Right ventricle myocardium inferior (tissue), 1 donor: ENCODE data around the gene TRIP12. TPM values are rescaled to one million over a fixed set of nuclear protein-coding genes. Genes with fewer than 3 reads are reported as not detected.
A peak's percentile ranks its signal among the peaks of the same experiment; 100 is the strongest.
"Not testable (repeated sequence)": the region's sequence is repeated elsewhere in the genome, so short reads cannot be mapped to it uniquely, and the experiment has no call there.

ENCODE experiments used
- ATAC-seq: fragments of 200-7000 bp; cut with Tn5 transposase; one replicate; pipeline ENCODE4 v1.9.1; 2020; ENCODE audit warnings: mild to moderate bottlenecking, moderate library complexity
- DNase-seq: peaks from one replicate; pipeline ENCODE4 v3.0.0; 2021; ENCODE audit errors: missing footprints
- intact Hi-C: fragments of 100-400 bp; cut with DNase I; formaldehyde crosslinking; loops from one replicate; pipeline ENCODE4 v1.11.0; 2022
- total RNA-seq: library from RNA; stranded (reverse); fragmentation: NEBNext Ultra II Directional; extraction: Animal tissue kit (Norgen Biotek cat#: 25700); gene quantifications from one replicate; pipeline ENCODE4 v1.2.1, GENCODE V29; 2021
- donor health status: DM: no; HTN: yes; CAD: no; lungs with severe emphysema.

TRIP12 gene
- total RNA-seq, 1 donor from 2014 or later: 180 TPM

- no peak for DNase-seq
- intact Hi-C loops: no loop called here
- no peak for ATAC-seq
These were observed 69.9 kb downstream of the TRIP12 start for GRCh38 chr2:229851870-229852269.

GRCh38 chr2:229850355-229851275, 71.2 kb downstream of the TRIP12 start:
- DNase-seq, ATAC-seq, intact Hi-C loops: not testable (repeated sequence)

- no peak for DNase-seq
- intact Hi-C loops: no loop called here
- ATAC-seq: no peak
These were observed 72.7 kb downstream of the TRIP12 start for GRCh38 chr2:229849073-229849472.

GRCh38 chr2:229843613-229844012, 78.2 kb downstream of the TRIP12 start:
- intact Hi-C loops: no loop called here
- DNase-seq (no peak), ATAC-seq (no peak)

GRCh38 chr2:229838729-229839128, 83.1 kb downstream of the TRIP12 start:
- no peak for DNase-seq
- no peak for ATAC-seq
- intact Hi-C loops: no loop called here

- intact Hi-C loops: no loop called here
- no peak for ATAC-seq
- no peak for DNase-seq
These were observed 85.0 kb downstream of the TRIP12 start for GRCh38 chr2:229836847-229837246.

GRCh38 chr2:229835596-229836283, 86.1 kb downstream of the TRIP12 start:
- DNase-seq: no peak
- no peak for ATAC-seq
- intact Hi-C loops: no loop called here

GRCh38 chr2:229834368-229834767, 87.4 kb downstream of the TRIP12 start:
- ATAC-seq, DNase-seq, intact Hi-C loops: not testable (repeated sequence)

GRCh38 chr2:229832510-229832898, 89.3 kb downstream of the TRIP12 start:
- intact Hi-C loops: no loop called here
- ATAC-seq: no peak
- no peak for DNase-seq

GRCh38 chr2:229831805-229832509, 89.9 kb downstream of the TRIP12 start:
- intact Hi-C loops: no loop called here
- DNase-seq (no peak), ATAC-seq (no peak)

- no peak for DNase-seq
- intact Hi-C loops: no loop called here
- ATAC-seq: no peak
These were observed 96.3 kb downstream of the TRIP12 start for GRCh38 chr2:229825476-229825875.

- intact Hi-C loops: no loop called here
- DNase-seq (no peak), ATAC-seq (no peak)
These were observed 100.5 kb downstream of the TRIP12 start for GRCh38 chr2:229821316-229821715.

GRCh38 chr2:229818230-229818629, 103.6 kb downstream of the TRIP12 start:
- intact Hi-C loops: no loop called here
- no peak for ATAC-seq
- no peak for DNase-seq

GRCh38 chr2:229815858-229816257, 106.0 kb downstream of the TRIP12 start:
- no peak for DNase-seq
- intact Hi-C loops: no loop called here
- ATAC-seq: no peak

- ATAC-seq (no peak), DNase-seq (no peak)
- intact Hi-C loops: no loop called here
These were observed 106.5 kb downstream of the TRIP12 start for GRCh38 chr2:229815342-229815741.

- DNase-seq (no peak), ATAC-seq (peak; percentile 34)
- intact Hi-C loops: no loop called here
These were observed 111.0 kb downstream of the TRIP12 start for GRCh38 chr2:229810786-229811185.

GRCh38 chr2:229805559-229805958, 116.2 kb downstream of the TRIP12 start:
- DNase-seq (no peak), ATAC-seq (no peak)
- intact Hi-C loops: no loop called here

- intact Hi-C loops: no loop called here
- DNase-seq: no peak
- ATAC-seq: no peak
These were observed 119.0 kb downstream of the TRIP12 start for GRCh38 chr2:229802785-229803184.

GRCh38 chr2:229800997-229801754, 120.6 kb downstream of the TRIP12 start:
- DNase-seq (no peak), ATAC-seq (peak; percentile 37)
- intact Hi-C loops: loop anchor here (2.0 kb wide), 1 partner anchor 120 kb away; no protein-coding TSS in a partner anchor
